Activated T-cell treated with anti-CD3 and anti-CD28 coated beads, Interleukin-2, amount 50 U/mL, for 24 hours (primary cell): Measurements from ENCODE around the gene PPM1L.
A peak's percentile ranks its signal among the peaks of the same experiment; 100 is the strongest.
"Not testable (repeated sequence)": the region's sequence is repeated elsewhere in the genome, so short reads cannot be mapped to it uniquely, and the experiment has no call there.

Experiments
- DNase-seq: peaks from one replicate; pipeline ENCODE4 v3.0.0-alpha.2; 2020
- H3K27ac Mint-ChIP-seq: 2 replicates; pipeline ENCODE4 v1.8.0; 2020; ENCODE audit warnings: mild to moderate bottlenecking, mixed read lengths
- H3K27me3 Mint-ChIP-seq: 2 replicates; pipeline ENCODE4 v1.8.0; 2020; ENCODE audit warnings: mixed read lengths
- H3K36me3 Mint-ChIP-seq: 2 replicates; pipeline ENCODE4 v1.8.0; 2020; ENCODE audit warnings: low read depth, mixed read lengths
- H3K4me1 Mint-ChIP-seq: 2 replicates; pipeline ENCODE4 v1.8.0; 2020; ENCODE audit warnings: low read depth, mixed read lengths
- H3K4me3 Mint-ChIP-seq: 2 replicates; pipeline ENCODE4 v1.8.0; 2020; ENCODE audit warnings: mild to moderate bottlenecking, moderate library complexity, mixed read lengths
- H3K9me3 Mint-ChIP-seq: 2 replicates; pipeline ENCODE4 v1.8.0; 2020; ENCODE audit warnings: mixed read lengths

The PPM1L gene

GRCh38 chr3:160755776-160756304 is at the start of gene PPM1L:
TSS of gene PPM1L (plus strand) at chr3:160756231.
- Mint-ChIP-seq H3K9me3 (no peaks in the 10 kb centered on the region), H3K4me1 (peaks cover 34% of the 10 kb centered on the region), H3K27ac (peak within 1 kb of the TSS; percentile 93), H3K36me3 (peaks cover 7% of the 10 kb centered on the region), H3K27me3 (peaks cover 34% of the 10 kb centered on the region), H3K4me3 (peak within 1 kb of the TSS; percentile 92)
- DNase-seq = no peak

- H3K4me1 Mint-ChIP-seq = no peaks in the 10 kb centered on the region
- H3K27me3 Mint-ChIP-seq = peaks cover 47% of the 10 kb centered on the region
- H3K4me3 Mint-ChIP-seq = no peak overlapping the region
- no peak for DNase-seq
- no peaks in the 10 kb centered on the region for H3K36me3 Mint-ChIP-seq
- no peaks in the 10 kb centered on the region for H3K9me3 Mint-ChIP-seq
- no peak overlapping the region for H3K27ac Mint-ChIP-seq
Measured at GRCh38 chr3:160707187-160707794, 48.7 kb upstream of the PPM1L start.

GRCh38 chr3:160709477-160710182 is 46.4 kb upstream of the PPM1L start:
- Mint-ChIP-seq H3K4me3 (no peak overlapping the region), H3K4me1 (no peaks in the 10 kb centered on the region), H3K36me3 (no peaks in the 10 kb centered on the region), H3K27ac (no peak overlapping the region), H3K27me3 (peaks cover 52% of the 10 kb centered on the region), H3K9me3 (no peaks in the 10 kb centered on the region)
- DNase-seq = no peak

- peaks cover 26% of the 10 kb centered on the region for H3K27me3 Mint-ChIP-seq
- H3K27ac Mint-ChIP-seq, H3K36me3 Mint-ChIP-seq, DNase-seq, H3K4me1 Mint-ChIP-seq, H3K9me3 Mint-ChIP-seq, H3K4me3 Mint-ChIP-seq: not testable (repeated sequence)
Measured at GRCh38 chr3:160713144-160713543, 42.9 kb upstream of the PPM1L start.

GRCh38 chr3:160719710-160720109 is 36.3 kb upstream of the PPM1L start:
- Mint-ChIP-seq H3K4me3 (no peak overlapping the region), H3K27me3 (peaks cover 24% of the 10 kb centered on the region), H3K4me1 (no peaks in the 10 kb centered on the region), H3K36me3 (no peaks in the 10 kb centered on the region), H3K27ac (no peak overlapping the region), H3K9me3 (no peaks in the 10 kb centered on the region)
- DNase-seq = no peak

- Mint-ChIP-seq H3K4me3 (no peak overlapping the region), H3K9me3 (no peaks in the 10 kb centered on the region), H3K36me3 (no peaks in the 10 kb centered on the region), H3K27ac (no peak overlapping the region), H3K27me3 (peaks cover 24% of the 10 kb centered on the region), H3K4me1 (no peaks in the 10 kb centered on the region)
- DNase-seq = no peak
Measured at GRCh38 chr3:160720123-160720746, 35.8 kb upstream of the PPM1L start.

GRCh38 chr3:160722331-160722730 is 33.7 kb upstream of the PPM1L start:
- Mint-ChIP-seq H3K4me3 (no peak overlapping the region), H3K9me3 (no peaks in the 10 kb centered on the region), H3K36me3 (no peaks in the 10 kb centered on the region), H3K27me3 (peaks cover 24% of the 10 kb centered on the region), H3K27ac (no peak overlapping the region), H3K4me1 (no peaks in the 10 kb centered on the region)
- no peak for DNase-seq

- Mint-ChIP-seq H3K27ac (no peak overlapping the region), H3K27me3 (peaks cover 23% of the 10 kb centered on the region), H3K4me1 (no peaks in the 10 kb centered on the region), H3K36me3 (no peaks in the 10 kb centered on the region), H3K4me3 (no peak overlapping the region), H3K9me3 (no peaks in the 10 kb centered on the region)
- no peak for DNase-seq
Measured at GRCh38 chr3:160725338-160725737, 30.7 kb upstream of the PPM1L start.

GRCh38 chr3:160735826-160736225 is 20.2 kb upstream of the PPM1L start:
- Mint-ChIP-seq H3K27me3 (peaks cover 23% of the 10 kb centered on the region), H3K36me3 (no peaks in the 10 kb centered on the region), H3K9me3 (no peaks in the 10 kb centered on the region), H3K4me3 (no peak overlapping the region), H3K27ac (no peak overlapping the region), H3K4me1 (no peaks in the 10 kb centered on the region)
- DNase-seq = no peak

GRCh38 chr3:160738048-160738447 is 18.0 kb upstream of the PPM1L start:
- DNase-seq = no peak
- no peaks in the 10 kb centered on the region for H3K36me3 Mint-ChIP-seq
- no peak overlapping the region for H3K4me3 Mint-ChIP-seq
- no peak overlapping the region for H3K27ac Mint-ChIP-seq
- no peaks in the 10 kb centered on the region for H3K9me3 Mint-ChIP-seq
- no peaks in the 10 kb centered on the region for H3K4me1 Mint-ChIP-seq
- peaks cover 34% of the 10 kb centered on the region for H3K27me3 Mint-ChIP-seq

GRCh38 chr3:160739079-160739478 is 17.0 kb upstream of the PPM1L start:
- H3K27me3 Mint-ChIP-seq = peaks cover 42% of the 10 kb centered on the region
- DNase-seq = no peak
- H3K9me3 Mint-ChIP-seq = no peaks in the 10 kb centered on the region
- H3K4me1 Mint-ChIP-seq = no peaks in the 10 kb centered on the region
- H3K4me3 Mint-ChIP-seq = no peak overlapping the region
- H3K27ac Mint-ChIP-seq = no peak overlapping the region
- no peaks in the 10 kb centered on the region for H3K36me3 Mint-ChIP-seq

GRCh38 chr3:160746976-160747375 is 9.1 kb upstream of the PPM1L start:
- Mint-ChIP-seq H3K4me1 (no peaks in the 10 kb centered on the region), H3K27me3 (peaks cover 24% of the 10 kb centered on the region), H3K27ac (no peak overlapping the region), H3K36me3 (no peaks in the 10 kb centered on the region), H3K4me3 (no peak overlapping the region), H3K9me3 (no peaks in the 10 kb centered on the region)
- no peak for DNase-seq

GRCh38 chr3:160747422-160747821 is 8.6 kb upstream of the PPM1L start:
- Mint-ChIP-seq H3K9me3 (no peaks in the 10 kb centered on the region), H3K4me1 (no peaks in the 10 kb centered on the region)

GRCh38 chr3:160748231-160748630 is 7.8 kb upstream of the PPM1L start:
- H3K4me1 Mint-ChIP-seq = no peaks in the 10 kb centered on the region
- no peaks in the 10 kb centered on the region for H3K9me3 Mint-ChIP-seq
- H3K27ac Mint-ChIP-seq = no peak overlapping the region
- no peak overlapping the region for H3K4me3 Mint-ChIP-seq
- H3K27me3 Mint-ChIP-seq = peaks cover 13% of the 10 kb centered on the region
- no peaks in the 10 kb centered on the region for H3K36me3 Mint-ChIP-seq
- no peak for DNase-seq

More at GRCh38 chr3:160747422-160747821, 8.6 kb upstream of the PPM1L start:
- Mint-ChIP-seq H3K27ac (no peak overlapping the region), H3K4me3 (no peak overlapping the region), H3K36me3 (no peaks in the 10 kb centered on the region), H3K27me3 (peaks cover 19% of the 10 kb centered on the region)
- DNase-seq = no peak

- no peaks in the 10 kb centered on the region for H3K9me3 Mint-ChIP-seq
- H3K36me3 Mint-ChIP-seq = no peaks in the 10 kb centered on the region
- peaks cover 8% of the 10 kb centered on the region for H3K27me3 Mint-ChIP-seq
- H3K27ac Mint-ChIP-seq = no peak overlapping the region
- no peak for DNase-seq
- H3K4me3 Mint-ChIP-seq = no peak overlapping the region
- H3K4me1 Mint-ChIP-seq = peaks cover 3% of the 10 kb centered on the region
Measured at GRCh38 chr3:160748787-160749186, 7.2 kb upstream of the PPM1L start.
